Measurements from ENCODE around the gene CACNA1C. TPM values are rescaled to one million over a fixed set of nuclear protein-coding genes. Genes with fewer than 3 reads are reported as not detected.

The CACNA1C gene
- total RNA-seq, 4 donors from 2014 or later, result 44.1 to 104 (median 49.4) TPM

- DNase-seq (ENCODE audit: extremely low spot score), result no peak
- H3K27ac ChIP-seq (replicated peaks in 1 of 4), result peak overlapping the region in 1 of 4 donors; percentile 13
- H3K27me3 ChIP-seq, result no peaks in the 10 kb centered on the region
- peaks cover 67 to 83% (median 73%) of the 10 kb centered on the region in 4 donors for H3K4me1 ChIP-seq
- peaks cover 0 to 18% (median 7%) of the 10 kb centered on the region in 4 donors for H3K9me3 ChIP-seq
- no peaks in the 10 kb centered on the region for H3K36me3 ChIP-seq
- H3K4me3 ChIP-seq, result no peak overlapping the region
- intact Hi-C loops (cut with DNase I), result no loop called here
- TF ChIP-seq POLR2A (IDR thresholded peaks at IDR 0.05; ENCODE audit: low read depth), result no peak
- no peak for TF ChIP-seq CTCF (IDR thresholded peaks at IDR 0.05)
- TF ChIP-seq EP300 (IDR thresholded peaks at IDR 0.05), result no peak
- TF ChIP-seq POLR2AphosphoS5 (IDR thresholded peaks at IDR 0.05), result no peak
These were observed 114.4 kb downstream of the CACNA1C start for GRCh38 chr12:2167231-2167630.

GRCh38 chr12:2168808-2169207, 116.0 kb downstream of the CACNA1C start:
- 81% methylated on average over 6 of the region's 6 CpGs for WGBS
- no peak for DNase-seq (ENCODE audit: extremely low spot score)
- peak overlapping the region; percentile 68 to 79 (median 74) for H3K27ac ChIP-seq (replicated peaks in 1 of 4)
- H3K4me1 ChIP-seq, result peaks cover 66 to 83% (median 72%) of the 10 kb centered on the region in 4 donors
- H3K27me3 ChIP-seq, result no peaks in the 10 kb centered on the region
- no peak overlapping the region for H3K4me3 ChIP-seq
- TF ChIP-seq POLR2A (IDR thresholded peaks at IDR 0.05; ENCODE audit: low read depth) (no peak), POLR2AphosphoS5 (IDR thresholded peaks at IDR 0.05) (peak; percentile 27 to 40)
- no peaks in the 10 kb centered on the region for H3K36me3 ChIP-seq
- peaks cover 0 to 18% (median 7%) of the 10 kb centered on the region in 4 donors for H3K9me3 ChIP-seq
- intact Hi-C loops (cut with DNase I), result no loop called here

GRCh38 chr12:2169489-2169888, 116.7 kb downstream of the CACNA1C start:
- TF ChIP-seq CTCF (IDR thresholded peaks at IDR 0.05) (no peak), POLR2A (IDR thresholded peaks at IDR 0.05; ENCODE audit: low read depth) (no peak), POLR2AphosphoS5 (IDR thresholded peaks at IDR 0.05) (no peak), EP300 (IDR thresholded peaks at IDR 0.05) (no peak)
- Histone ChIP-seq H3K9me3 (peaks cover 0 to 18% (median 7%) of the 10 kb centered on the region in 4 donors), H3K4me3 (no peak overlapping the region), H3K36me3 (no peaks in the 10 kb centered on the region), H3K27ac (replicated peaks in 1 of 4) (peak overlapping the region; percentile 68 to 79 (median 74)), H3K4me1 (peaks cover 61 to 77% (median 71%) of the 10 kb centered on the region in 4 donors), H3K27me3 (no peaks in the 10 kb centered on the region)
- 91% methylated on average over 4 of the region's 4 CpGs for WGBS
- intact Hi-C loops (cut with DNase I), result no loop called here
- DNase-seq (ENCODE audit: extremely low spot score), result no peak

GRCh38 chr12:2169940-2170339, 117.2 kb downstream of the CACNA1C start:
- H3K27me3 ChIP-seq, result no peaks in the 10 kb centered on the region
- H3K27ac ChIP-seq (replicated peaks in 1 of 4), result peak overlapping the region; percentile 68 to 79 (median 74)
- peaks cover 60 to 77% (median 68%) of the 10 kb centered on the region in 4 donors for H3K4me1 ChIP-seq
- peaks cover 0 to 18% (median 7%) of the 10 kb centered on the region in 4 donors for H3K9me3 ChIP-seq
- H3K4me3 ChIP-seq, result no peak overlapping the region
- WGBS, result 50% methylated on average over 2 of the region's 2 CpGs
- no peak for TF ChIP-seq EP300 (IDR thresholded peaks at IDR 0.05)
- no peak for TF ChIP-seq POLR2A (IDR thresholded peaks at IDR 0.05; ENCODE audit: low read depth)
- TF ChIP-seq POLR2AphosphoS5 (IDR thresholded peaks at IDR 0.05), result no peak
- TF ChIP-seq CTCF (IDR thresholded peaks at IDR 0.05), result no peak
- intact Hi-C loops (cut with DNase I), result no loop called here
- DNase-seq (ENCODE audit: extremely low spot score), result no peak
- no peaks in the 10 kb centered on the region for H3K36me3 ChIP-seq

GRCh38 chr12:2170376-2170775, 117.6 kb downstream of the CACNA1C start:
- Histone ChIP-seq H3K27me3 (no peaks in the 10 kb centered on the region), H3K27ac (replicated peaks in 1 of 4) (peak overlapping the region; percentile 68 to 79 (median 74)), H3K4me3 (no peak overlapping the region), H3K9me3 (peaks cover 0 to 18% (median 7%) of the 10 kb centered on the region in 4 donors), H3K4me1 (peaks cover 60 to 73% (median 65%) of the 10 kb centered on the region in 4 donors), H3K36me3 (no peaks in the 10 kb centered on the region)
- TF ChIP-seq POLR2AphosphoS5 (IDR thresholded peaks at IDR 0.05), result peak; percentile 55 to 82
- TF ChIP-seq POLR2A (IDR thresholded peaks at IDR 0.05; ENCODE audit: low read depth), result no peak
- TF ChIP-seq EP300 (IDR thresholded peaks at IDR 0.05), result peak; percentile 47
- intact Hi-C loops (cut with DNase I), result no loop called here
- DNase-seq (ENCODE audit: extremely low spot score), result no peak
- WGBS, result no CpG with 5 or more reads among the region's 1 CpG
